Loucy (cell line): ENCODE measurements around the gene MGAM2.
"Not testable (repeated sequence)": the region's sequence is repeated elsewhere in the genome, so short reads cannot be mapped to it uniquely, and the experiment has no call there.

Experiments
- H2AFZ ChIP-seq: fragments of 200-600 bp; sonication (generic); 2 replicates; pipeline ENCODE4 v1.6.0; 2016; ENCODE audit warnings: antibody characterized with exemption, mild to moderate bottlenecking, low read length, moderate library complexity
- H3F3A ChIP-seq: fragments of 200-600 bp; 2 replicates; pipeline ENCODE4 v1.6.0; 2016; ENCODE audit warnings: antibody characterized with exemption, low read depth, mild to moderate bottlenecking
- H3K27me3 ChIP-seq: fragments of 200-600 bp; sonication (generic); 2 replicates; pipeline ENCODE4 v1.6.1; 2014; ENCODE audit warnings: low read length, mild to moderate bottlenecking; ENCODE audit not compliant: insufficient read depth, poor library complexity, severe bottlenecking
- H3K36me3 ChIP-seq: fragments of 200-600 bp; sonication (generic); 2 replicates; pipeline ENCODE4 v1.6.1; 2016; ENCODE audit warnings: low read length; ENCODE audit not compliant: insufficient read depth
- H3K4me1 ChIP-seq: fragments of 200-600 bp; sonication (generic); 2 replicates; pipeline ENCODE4 v1.5.1; 2014; ENCODE audit warnings: low read length, mild to moderate bottlenecking; ENCODE audit not compliant: insufficient read depth, poor library complexity, severe bottlenecking
- H3K4me2 ChIP-seq: fragments of 200-600 bp; sonication (generic); 2 replicates; pipeline ENCODE4 v1.6.0; 2014; ENCODE audit warnings: antibody characterized with exemption, low read length, low read depth, mild to moderate bottlenecking; ENCODE audit not compliant: poor library complexity, severe bottlenecking
- H3K4me3 ChIP-seq: fragments of 200-600 bp; sonication (generic); 2 replicates; pipeline ENCODE4 v1.5.1; 2014; ENCODE audit warnings: low read length, mild to moderate bottlenecking, mixed read lengths; ENCODE audit not compliant: poor library complexity, severe bottlenecking
- H3K79me2 ChIP-seq: fragments of 200-600 bp; sonication (generic); 2 replicates; pipeline ENCODE4 v1.6.1; 2014; ENCODE audit warnings: low read length; ENCODE audit not compliant: insufficient read depth
- H3K9ac ChIP-seq: fragments of 200-600 bp; sonication (generic); 2 replicates; pipeline ENCODE4 v1.6.0; 2014; ENCODE audit warnings: mild to moderate bottlenecking, low read depth, low read length, moderate library complexity; ENCODE audit not compliant: poor library complexity, severe bottlenecking
- H3K9me2 ChIP-seq: fragments of 200-600 bp; sonication (generic); replicated peaks from 2 replicates; pipeline ENCODE4 v1.6.1; 2016; ENCODE audit warnings: low read depth, low read length, mixed read lengths
- H3K9me3 ChIP-seq: fragments of 200-600 bp; sonication (generic); 2 replicates; pipeline ENCODE4 v1.6.1; 2014; ENCODE audit warnings: mild to moderate bottlenecking, antibody characterized with exemption, low read length, low read depth; ENCODE audit not compliant: insufficient read depth
- H4K20me1 ChIP-seq: fragments of 200-600 bp; sonication (generic); 2 replicates; pipeline ENCODE4 v1.6.0; 2014; ENCODE audit warnings: antibody characterized with exemption, low read length, mild to moderate bottlenecking; ENCODE audit not compliant: insufficient read depth, poor library complexity, severe bottlenecking
- CTCF ChIP-seq: fragments of 200-600 bp; sonication (generic); conservative IDR thresholded peaks from 2 replicates; pipeline ENCODE4 v1.5.1; 2014; ENCODE audit warnings: mild to moderate bottlenecking, antibody characterized with exemption, low read length
- EZH2phosphoT487 ChIP-seq: fragments of 200-600 bp; IDR thresholded peaks from 2 replicates; pipeline ENCODE4 v1.6.1; 2018; ENCODE audit warnings: antibody characterized with exemption, mild to moderate bottlenecking, moderate library complexity, borderline replicate concordance

Gene MGAM2

DNA sequence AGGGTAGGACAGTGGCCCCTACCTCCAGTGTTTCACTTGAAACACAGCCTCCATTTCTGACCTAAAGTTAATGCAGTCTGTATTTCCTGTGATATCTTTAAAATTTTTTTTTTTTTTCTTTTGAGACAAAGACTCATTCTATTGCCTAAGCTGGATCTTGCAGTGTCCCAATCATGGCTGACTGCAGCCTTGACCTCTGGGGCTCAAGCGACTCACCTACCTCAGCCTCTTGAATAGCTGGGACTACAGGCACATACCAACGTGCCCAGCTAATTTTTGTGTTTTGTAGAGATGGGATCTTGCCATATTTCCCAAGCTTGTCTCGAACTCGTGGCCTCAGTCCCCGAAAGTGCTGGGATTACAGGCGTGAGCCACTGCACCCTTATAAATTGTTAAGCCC, 16.7 kb upstream of the MGAM2 start:
- no peak overlapping the region for H3K9ac ChIP-seq
- no peaks in the 10 kb centered on the region for H4K20me1 ChIP-seq
- H3K9me2 ChIP-seq: no peaks in the 10 kb centered on the region
- no peaks in the 10 kb centered on the region for H3K36me3 ChIP-seq
- no peak overlapping the region for H3K4me2 ChIP-seq
- H2AFZ ChIP-seq: no peak overlapping the region
- no peak overlapping the region for H3K4me3 ChIP-seq
- no peaks in the 10 kb centered on the region for H3K9me3 ChIP-seq
- H3K4me1 ChIP-seq: no peaks in the 10 kb centered on the region
- H3F3A ChIP-seq: no peaks in the 10 kb centered on the region
- no peaks in the 10 kb centered on the region for H3K79me2 ChIP-seq
- TF ChIP-seq CTCF: no peak
- TF ChIP-seq EZH2phosphoT487: no peak
- no peaks in the 10 kb centered on the region for H3K27me3 ChIP-seq

GRCh38 chr7:142097571-142097970, 13.9 kb upstream of the MGAM2 start:
- TF ChIP-seq EZH2phosphoT487 (no peak), CTCF (no peak)
- no peaks in the 10 kb centered on the region for H3K9me3 ChIP-seq
- H3K9ac ChIP-seq: no peak overlapping the region
- H3K4me3 ChIP-seq: no peak overlapping the region
- H3K79me2 ChIP-seq: no peaks in the 10 kb centered on the region
- no peaks in the 10 kb centered on the region for H3K4me1 ChIP-seq
- no peaks in the 10 kb centered on the region for H3K9me2 ChIP-seq
- H2AFZ ChIP-seq: no peak overlapping the region
- H4K20me1 ChIP-seq: no peaks in the 10 kb centered on the region
- H3K36me3 ChIP-seq: no peaks in the 10 kb centered on the region
- no peaks in the 10 kb centered on the region for H3F3A ChIP-seq
- no peaks in the 10 kb centered on the region for H3K27me3 ChIP-seq
- no peak overlapping the region for H3K4me2 ChIP-seq

DNA sequence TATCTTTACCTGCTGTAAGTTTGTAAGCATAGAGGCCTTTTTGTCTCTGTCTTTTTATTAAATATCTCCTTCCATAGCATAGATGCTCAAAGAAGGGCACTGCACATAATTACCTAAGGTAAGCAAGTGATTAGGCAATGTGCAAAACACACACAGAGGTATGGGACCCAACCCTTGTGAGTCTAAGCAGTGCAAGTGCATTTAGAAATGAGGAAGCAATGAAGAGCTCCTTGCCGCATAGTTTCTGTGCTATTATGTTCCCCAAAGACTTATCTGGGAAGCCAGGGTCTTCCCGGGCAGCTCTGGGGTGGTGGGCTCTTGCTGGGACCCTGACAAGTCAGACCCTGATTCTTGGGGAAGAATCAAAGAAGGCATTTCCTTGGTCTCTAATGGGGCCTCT, 13.5 kb upstream of the MGAM2 start:
- no peak overlapping the region for H2AFZ ChIP-seq
- TF ChIP-seq CTCF (no peak), EZH2phosphoT487 (no peak)
- no peaks in the 10 kb centered on the region for H3F3A ChIP-seq
- H3K9ac ChIP-seq: no peak overlapping the region
- no peak overlapping the region for H3K4me2 ChIP-seq
- no peaks in the 10 kb centered on the region for H3K9me3 ChIP-seq
- no peaks in the 10 kb centered on the region for H4K20me1 ChIP-seq
- no peaks in the 10 kb centered on the region for H3K27me3 ChIP-seq
- H3K4me3 ChIP-seq: no peak overlapping the region
- no peaks in the 10 kb centered on the region for H3K36me3 ChIP-seq
- no peaks in the 10 kb centered on the region for H3K79me2 ChIP-seq
- no peaks in the 10 kb centered on the region for H3K9me2 ChIP-seq
- H3K4me1 ChIP-seq: no peaks in the 10 kb centered on the region

- H3K9me3 ChIP-seq, H3K4me1 ChIP-seq, H4K20me1 ChIP-seq, H3K79me2 ChIP-seq, H2AFZ ChIP-seq, H3K9ac ChIP-seq, H3K9me2 ChIP-seq, H3F3A ChIP-seq, H3K4me3 ChIP-seq, H3K36me3 ChIP-seq, H3K4me2 ChIP-seq, H3K27me3 ChIP-seq: not testable (repeated sequence)
These were observed 12.2 kb upstream of the MGAM2 start for GRCh38 chr7:142099347-142099746.
